ENCODE measurements around the gene PPP4R2.

The PPP4R2 gene

GRCh38 chr3:73086071-73086494, 89.5 kb downstream of the PPP4R2 start:
- H3K36me3 Mint-ChIP-seq (ENCODE audit: insufficient read depth) = peaks cover 2% of the 10 kb centered on the region
- no peak overlapping the region for H3K4me3 Mint-ChIP-seq
- H3K27ac Mint-ChIP-seq (ENCODE audit: low read depth) = no peak overlapping the region
- peaks cover 7% of the 10 kb centered on the region for H3K4me1 Mint-ChIP-seq
- H3K27me3 Mint-ChIP-seq = no peaks in the 10 kb centered on the region
- no peaks in the 10 kb centered on the region for H3K9me3 Mint-ChIP-seq
- ATAC-seq (replicated peaks; ENCODE audit: extremely low read depth, poor library complexity, severe bottlenecking) (peak; percentile 28), DNase-seq (ENCODE audit: low spot score in 2 of 2) (no peak)

GRCh38 chr3:73094129-73094528, 97.5 kb downstream of the PPP4R2 start:
- Mint-ChIP-seq H3K9me3 (no peaks in the 10 kb centered on the region), H3K4me1 (no peaks in the 10 kb centered on the region), H3K27me3 (peaks cover 6% of the 10 kb centered on the region), H3K36me3 (ENCODE audit: insufficient read depth) (no peaks in the 10 kb centered on the region), H3K27ac (ENCODE audit: low read depth) (no peak overlapping the region), H3K4me3 (no peak overlapping the region)
- ATAC-seq (replicated peaks; ENCODE audit: extremely low read depth, poor library complexity, severe bottlenecking) (no peak), DNase-seq (ENCODE audit: low spot score in 2 of 2) (no peak)

- Mint-ChIP-seq H3K4me3 (no peak overlapping the region), H3K27me3 (peaks cover 6% of the 10 kb centered on the region), H3K36me3 (ENCODE audit: insufficient read depth) (no peaks in the 10 kb centered on the region), H3K27ac (ENCODE audit: low read depth) (no peak overlapping the region), H3K4me1 (no peaks in the 10 kb centered on the region), H3K9me3 (no peaks in the 10 kb centered on the region)
- DNase-seq (ENCODE audit: low spot score in 2 of 2) (no peak), ATAC-seq (replicated peaks; ENCODE audit: extremely low read depth, poor library complexity, severe bottlenecking) (no peak)
Measured at GRCh38 chr3:73094951-73095350, 98.3 kb downstream of the PPP4R2 start.

- no peaks in the 10 kb centered on the region for H3K36me3 Mint-ChIP-seq (ENCODE audit: insufficient read depth)
- no peak overlapping the region for H3K27ac Mint-ChIP-seq (ENCODE audit: low read depth)
- no peaks in the 10 kb centered on the region for H3K4me1 Mint-ChIP-seq
- no peak for DNase-seq (ENCODE audit: low spot score in 2 of 2)
- H3K9me3 Mint-ChIP-seq = no peaks in the 10 kb centered on the region
- peaks cover 6% of the 10 kb centered on the region for H3K27me3 Mint-ChIP-seq
- no peak overlapping the region for H3K4me3 Mint-ChIP-seq
- ATAC-seq (replicated peaks; ENCODE audit: extremely low read depth, poor library complexity, severe bottlenecking) = no peak
Measured at GRCh38 chr3:73096169-73096568, 99.6 kb downstream of the PPP4R2 start.

- DNase-seq (ENCODE audit: low spot score in 2 of 2) = no peak
- H3K27ac Mint-ChIP-seq (ENCODE audit: low read depth) = no peak overlapping the region
- no peak for ATAC-seq (replicated peaks; ENCODE audit: extremely low read depth, poor library complexity, severe bottlenecking)
- H3K36me3 Mint-ChIP-seq (ENCODE audit: insufficient read depth) = no peaks in the 10 kb centered on the region
- no peaks in the 10 kb centered on the region for H3K4me1 Mint-ChIP-seq
- peaks cover 8% of the 10 kb centered on the region for H3K27me3 Mint-ChIP-seq
- no peak overlapping the region for H3K4me3 Mint-ChIP-seq
- H3K9me3 Mint-ChIP-seq = no peaks in the 10 kb centered on the region
Measured at GRCh38 chr3:73098026-73098425, 101.4 kb downstream of the PPP4R2 start.

- Mint-ChIP-seq H3K4me3 (no peak overlapping the region), H3K36me3 (ENCODE audit: insufficient read depth) (no peaks in the 10 kb centered on the region), H3K27me3 (peaks cover 16% of the 10 kb centered on the region), H3K27ac (ENCODE audit: low read depth) (no peak overlapping the region), H3K4me1 (no peaks in the 10 kb centered on the region), H3K9me3 (no peaks in the 10 kb centered on the region)
- ATAC-seq (replicated peaks; ENCODE audit: extremely low read depth, poor library complexity, severe bottlenecking) = no peak
- DNase-seq (ENCODE audit: low spot score in 2 of 2) = no peak
Measured at GRCh38 chr3:73098873-73099272, 102.3 kb downstream of the PPP4R2 start.

GRCh38 chr3:73100741-73101559, 104.3 kb downstream of the PPP4R2 start:
- Mint-ChIP-seq H3K9me3 (no peaks in the 10 kb centered on the region), H3K27ac (ENCODE audit: low read depth) (no peak overlapping the region), H3K4me1 (no peaks in the 10 kb centered on the region), H3K4me3 (no peak overlapping the region), H3K36me3 (ENCODE audit: insufficient read depth) (no peaks in the 10 kb centered on the region), H3K27me3 (peaks cover 23% of the 10 kb centered on the region)
- DNase-seq (ENCODE audit: low spot score in 2 of 2) (peak; percentile 54 to 57), ATAC-seq (replicated peaks; ENCODE audit: extremely low read depth, poor library complexity, severe bottlenecking) (no peak)

- DNase-seq (ENCODE audit: low spot score in 2 of 2) = no peak
- Mint-ChIP-seq H3K4me3 (no peak overlapping the region), H3K36me3 (ENCODE audit: insufficient read depth) (no peaks in the 10 kb centered on the region), H3K27ac (ENCODE audit: low read depth) (no peak overlapping the region), H3K9me3 (no peaks in the 10 kb centered on the region), H3K27me3 (peaks cover 18% of the 10 kb centered on the region), H3K4me1 (no peaks in the 10 kb centered on the region)
- no peak for ATAC-seq (replicated peaks; ENCODE audit: extremely low read depth, poor library complexity, severe bottlenecking)
Measured at GRCh38 chr3:73101881-73102280, 105.3 kb downstream of the PPP4R2 start.

GRCh38 chr3:73107215-73107614, 110.6 kb downstream of the PPP4R2 start:
- Mint-ChIP-seq H3K27me3 (peaks cover 40% of the 10 kb centered on the region), H3K4me1 (no peaks in the 10 kb centered on the region), H3K36me3 (ENCODE audit: insufficient read depth) (no peaks in the 10 kb centered on the region), H3K4me3 (no peak overlapping the region), H3K9me3 (no peaks in the 10 kb centered on the region), H3K27ac (ENCODE audit: low read depth) (no peak overlapping the region)
- no peak for ATAC-seq (replicated peaks; ENCODE audit: extremely low read depth, poor library complexity, severe bottlenecking)
- DNase-seq (ENCODE audit: low spot score in 2 of 2) = no peak

- DNase-seq (ENCODE audit: low spot score in 2 of 2) (no peak), ATAC-seq (replicated peaks; ENCODE audit: extremely low read depth, poor library complexity, severe bottlenecking) (no peak)
- no peaks in the 10 kb centered on the region for H3K4me1 Mint-ChIP-seq
- H3K4me3 Mint-ChIP-seq = no peak overlapping the region
- no peaks in the 10 kb centered on the region for H3K9me3 Mint-ChIP-seq
- H3K27ac Mint-ChIP-seq (ENCODE audit: low read depth) = no peak overlapping the region
- H3K36me3 Mint-ChIP-seq (ENCODE audit: insufficient read depth) = no peaks in the 10 kb centered on the region
- peaks cover 42% of the 10 kb centered on the region for H3K27me3 Mint-ChIP-seq
Measured at GRCh38 chr3:73107676-73108187, 111.1 kb downstream of the PPP4R2 start.

GRCh38 chr3:73108750-73109149, 112.1 kb downstream of the PPP4R2 start:
- Mint-ChIP-seq H3K27me3 (peaks cover 41% of the 10 kb centered on the region), H3K4me1 (no peaks in the 10 kb centered on the region), H3K4me3 (no peak overlapping the region), H3K9me3 (no peaks in the 10 kb centered on the region), H3K27ac (ENCODE audit: low read depth) (no peak overlapping the region), H3K36me3 (ENCODE audit: insufficient read depth) (no peaks in the 10 kb centered on the region)
- ATAC-seq (replicated peaks; ENCODE audit: extremely low read depth, poor library complexity, severe bottlenecking) (no peak), DNase-seq (ENCODE audit: low spot score in 2 of 2) (no peak)

- no peak for ATAC-seq (replicated peaks; ENCODE audit: extremely low read depth, poor library complexity, severe bottlenecking)
- Mint-ChIP-seq H3K9me3 (no peaks in the 10 kb centered on the region), H3K27ac (ENCODE audit: low read depth) (no peak overlapping the region), H3K27me3 (peaks cover 32% of the 10 kb centered on the region), H3K4me1 (no peaks in the 10 kb centered on the region), H3K36me3 (ENCODE audit: insufficient read depth) (no peaks in the 10 kb centered on the region), H3K4me3 (no peak overlapping the region)
- no peak for DNase-seq (ENCODE audit: low spot score in 2 of 2)
Measured at GRCh38 chr3:73110530-73110929, 113.9 kb downstream of the PPP4R2 start.

GRCh38 chr3:73114711-73115110, 118.1 kb downstream of the PPP4R2 start:
- H3K36me3 Mint-ChIP-seq (ENCODE audit: insufficient read depth) = no peaks in the 10 kb centered on the region
- ATAC-seq (replicated peaks; ENCODE audit: extremely low read depth, poor library complexity, severe bottlenecking) (no peak), DNase-seq (ENCODE audit: low spot score in 2 of 2) (no peak)
- H3K27me3 Mint-ChIP-seq = peaks cover 32% of the 10 kb centered on the region
- H3K27ac Mint-ChIP-seq (ENCODE audit: low read depth) = no peak overlapping the region
- no peak overlapping the region for H3K4me3 Mint-ChIP-seq
- H3K9me3 Mint-ChIP-seq = no peaks in the 10 kb centered on the region
- H3K4me1 Mint-ChIP-seq = no peaks in the 10 kb centered on the region

All from central memory CD8-positive, alpha-beta T cell (primary cell).